ENCODE data around the gene TSTD1. TPM values are rescaled to one million over a fixed set of nuclear protein-coding genes. Genes with fewer than 3 reads are reported as not detected.
"Not testable (repeated sequence)": the region's sequence is repeated elsewhere in the genome, so short reads cannot be mapped to it uniquely, and the experiment has no call there.

Gene TSTD1
- total and polyA plus RNA-seq, 4 experiments from 2014 or later: 92.0 to 411 (median 179) TPM

DNA sequence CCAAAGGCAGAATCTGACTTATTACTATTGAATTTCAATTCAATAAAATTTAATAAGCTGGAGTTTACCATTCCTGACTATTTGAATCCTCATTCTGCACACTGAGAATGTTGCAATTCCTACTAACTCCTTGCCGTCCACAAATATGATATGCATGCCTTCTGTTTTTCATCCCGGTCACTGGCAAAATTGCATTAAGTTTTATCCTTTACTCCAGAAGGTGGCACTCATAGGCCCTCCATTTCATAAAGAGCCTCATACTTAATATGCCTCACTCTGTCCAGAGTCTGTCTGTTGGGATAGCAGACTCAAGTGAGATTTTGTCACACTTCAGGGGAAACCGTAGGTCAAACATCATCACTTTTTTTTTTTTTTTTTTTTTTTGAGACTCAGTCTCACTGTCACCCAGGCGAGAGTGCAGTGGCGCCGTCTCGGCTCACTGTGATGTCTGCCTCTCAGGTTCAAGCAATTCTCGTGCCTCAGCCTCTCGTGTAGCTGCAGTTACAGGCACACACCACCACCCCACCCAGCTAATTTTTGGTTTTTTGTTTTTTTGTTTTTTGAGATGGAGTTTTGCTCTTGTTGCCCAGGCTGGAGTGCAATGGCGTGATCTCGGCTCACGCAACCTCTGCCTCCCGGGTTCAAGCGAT is 45.1 kb downstream of the TSTD1 start:
- Histone ChIP-seq H3K4me1 (ENCODE audit: insufficient read depth, low read length) (peaks cover 16% of the 10 kb centered on the region), H3K36me3 (ENCODE audit: insufficient read depth, low read length) (peaks cover 2% of the 10 kb centered on the region), H3K27ac (ENCODE audit: low read depth, low read length) (no peak overlapping the region), H3K4me3 (ENCODE audit: low read length in 2 of 2) (no peak overlapping the region), H3K27me3 (ENCODE audit: insufficient read depth, low read length) (no peaks in the 10 kb centered on the region), H3K9me3 (ENCODE audit: control insufficient read depth in 1 of 2, low read length in 2 of 2) (no peaks in the 10 kb centered on the region)
- CTCF ChIA-PET (ENCODE audit: partially characterized antibody): interaction anchor here (0.6 to 1.3 kb wide), 5 partner anchors 10 to 857 kb away, joined by 3 to 4 read pairs (median 3); partner anchors contain the start of genes ITLN2 and USF1
- peaks cover 3 to 12% of the 10 kb centered on the region in 2 donors for H3K36me3 Mint-ChIP-seq
- no peaks in the 10 kb centered on the region for H3K27me3 Mint-ChIP-seq
- intact Hi-C loops (cut with micrococcal nuclease): loop anchor here (1.0 to 5.0 kb wide), 3 partner anchors 104 to 311 kb away; no protein-coding TSS in a partner anchor
- H3K27ac Mint-ChIP-seq: no peak overlapping the region
- no peak for DNase-seq
- H3K9me3 Mint-ChIP-seq: no peaks in the 10 kb centered on the region
- POLR2A ChIA-PET (ENCODE audit: partially characterized antibody): no interaction called here
- no peak overlapping the region for H3K4me3 Mint-ChIP-seq
- H3K4me1 Mint-ChIP-seq: peaks cover 8 to 13% (median 10%) of the 10 kb centered on the region in 4 donors

DNA sequence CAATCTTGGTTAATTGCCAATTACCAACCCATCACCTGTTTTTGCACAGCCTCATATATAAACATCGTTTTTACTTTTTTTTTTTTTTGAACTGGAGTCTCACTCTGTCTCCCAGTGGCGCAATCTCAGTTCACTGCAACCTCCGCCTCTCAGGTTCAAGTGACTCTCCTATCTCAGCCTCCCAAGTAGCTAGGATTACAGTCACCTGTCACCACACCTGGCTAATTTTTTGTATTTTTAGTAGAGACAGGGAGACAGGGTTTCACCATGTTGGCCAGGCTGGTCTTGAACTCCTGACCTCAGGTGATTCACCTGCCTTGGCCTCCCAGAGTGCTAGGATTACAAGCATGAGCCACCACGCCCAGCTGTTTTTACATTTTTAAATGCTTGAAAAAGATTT is 46.7 kb downstream of the TSTD1 start:
- not testable (repeated sequence) for H3K36me3 ChIP-seq (ENCODE audit: insufficient read depth, low read length); H3K27me3 Mint-ChIP-seq; H3K9me3 ChIP-seq (ENCODE audit: control insufficient read depth in 1 of 2, low read length in 2 of 2); H3K4me3 ChIP-seq (ENCODE audit: low read length in 2 of 2); H3K4me1 Mint-ChIP-seq; H3K27ac ChIP-seq (ENCODE audit: low read depth, low read length); H3K27me3 ChIP-seq (ENCODE audit: insufficient read depth, low read length); H3K27ac Mint-ChIP-seq; H3K4me1 ChIP-seq (ENCODE audit: insufficient read depth, low read length); H3K36me3 Mint-ChIP-seq; H3K4me3 Mint-ChIP-seq; DNase-seq; H3K9me3 Mint-ChIP-seq
- ChIA-PET CTCF (ENCODE audit: partially characterized antibody) (interaction anchor here (0.7 to 5.2 kb wide), 11 partner anchors 14 to 181 kb away, joined by 3 to 47 read pairs (median 4); partner anchors contain the start of gene F11R), POLR2A (ENCODE audit: partially characterized antibody) (interaction anchor here (0.9 to 2.1 kb wide), 2 partner anchors 21 to 54 kb away, joined by 3 to 8 read pairs; partner anchors contain the start of gene USF1)
- intact Hi-C loops (cut with micrococcal nuclease): loop anchor here (5.0 kb wide), 2 partner anchors 225 to 310 kb away; no protein-coding TSS in a partner anchor

Other genes starting within 250 kb of the TSTD1 start
- 100 to 1,000 TPM; 131 to 136 TPM for gene LY9, start 242.8 kb downstream of the TSTD1 start, total RNA-seq
- gene LY9, start 242.8 kb downstream of the TSTD1 start, polyA plus RNA-seq: 100 to 1,000 TPM; 163 to 211 TPM
- not detected for gene CD244, start 176.1 kb downstream of the TSTD1 start, total RNA-seq
- under 1 TPM; 0.93 to 0.95 TPM for gene CD244, start 176.1 kb downstream of the TSTD1 start, polyA plus RNA-seq
- not detected for gene ITLN1, start 153.8 kb downstream of the TSTD1 start, total RNA-seq
- gene ITLN1, start 153.8 kb downstream of the TSTD1 start, polyA plus RNA-seq: not detected
- not detected for gene ITLN2, start 84.2 kb downstream of the TSTD1 start, total RNA-seq
- gene ITLN2, start 84.2 kb downstream of the TSTD1 start, polyA plus RNA-seq: not detected
- 10 to 100 TPM; 19.3 to 27.1 TPM for gene F11R, start 17.8 kb downstream of the TSTD1 start, total RNA-seq
- gene F11R, start 17.8 kb downstream of the TSTD1 start, polyA plus RNA-seq: 10 to 100 TPM; 15.9 to 33.2 TPM
- 100 to 1,000 TPM; 101 to 102 TPM for gene USF1, start 7.0 kb upstream of the TSTD1 start, total RNA-seq
- 1 to 10 TPM; 1.4 to 5.9 TPM for gene USF1, start 7.0 kb upstream of the TSTD1 start, polyA plus RNA-seq
- 100 to 1,000 TPM; 222 to 226 TPM for gene ARHGAP30, start 30.9 kb upstream of the TSTD1 start, total RNA-seq
- 100 to 1,000 TPM in 1 of 2 donors, 10 to 100 TPM in 1; 63.4 to 213 TPM for gene ARHGAP30, start 30.9 kb upstream of the TSTD1 start, polyA plus RNA-seq
- not detected for gene NECTIN4, start 50.6 kb upstream of the TSTD1 start, total RNA-seq
- not detected for gene NECTIN4, start 50.6 kb upstream of the TSTD1 start, polyA plus RNA-seq
- under 1 TPM; 0.52 to 0.53 TPM for gene KLHDC9, start 59.4 kb upstream of the TSTD1 start, total RNA-seq
- gene KLHDC9, start 59.4 kb upstream of the TSTD1 start, polyA plus RNA-seq: 1 to 10 TPM in 1 of 2 donors, under 1 TPM in 1; 0.68 to 2.4 TPM
- gene PFDN2, start 79.1 kb upstream of the TSTD1 start, total RNA-seq: 10 to 100 TPM; 40.8 to 41.0 TPM
- gene PFDN2, start 79.1 kb upstream of the TSTD1 start, polyA plus RNA-seq: 10 to 100 TPM; 70.9 to 89.1 TPM
- gene NIT1, start 79.1 kb upstream of the TSTD1 start, total RNA-seq: 10 to 100 TPM; 49.0 to 50.5 TPM
- gene NIT1, start 79.1 kb upstream of the TSTD1 start, polyA plus RNA-seq: 10 to 100 TPM; 17.5 to 21.4 TPM
- 10 to 100 TPM; 39.1 to 41.4 TPM for gene DEDD, start 93.7 kb upstream of the TSTD1 start, total RNA-seq
- 10 to 100 TPM; 40.7 to 42.0 TPM for gene DEDD, start 93.7 kb upstream of the TSTD1 start, polyA plus RNA-seq
- 10 to 100 TPM; 87.2 to 87.4 TPM for gene UFC1, start 115.0 kb upstream of the TSTD1 start, total RNA-seq
- 100 to 1,000 TPM; 146 to 176 TPM for gene UFC1, start 115.0 kb upstream of the TSTD1 start, polyA plus RNA-seq
- gene USP21, start 120.5 kb upstream of the TSTD1 start, total RNA-seq: 10 to 100 TPM; 62.0 to 63.6 TPM
- 10 to 100 TPM; 15.5 to 30.6 TPM for gene USP21, start 120.5 kb upstream of the TSTD1 start, polyA plus RNA-seq
- 10 to 100 TPM; 59.4 to 69.8 TPM for gene PPOX, start 127.5 kb upstream of the TSTD1 start, total RNA-seq
- 10 to 100 TPM; 16.3 to 25.7 TPM for gene PPOX, start 127.5 kb upstream of the TSTD1 start, polyA plus RNA-seq
- gene B4GALT3, start 138.5 kb upstream of the TSTD1 start, total RNA-seq: 10 to 100 TPM; 64.6 to 71.5 TPM
- gene B4GALT3, start 138.5 kb upstream of the TSTD1 start, polyA plus RNA-seq: 10 to 100 TPM; 55.9 to 60.5 TPM
- 1 to 10 TPM; 1.4 to 2.4 TPM for gene ADAMTS4, start 160.1 kb upstream of the TSTD1 start, total RNA-seq
- under 1 TPM in 1 of 2 donors, not detected in 1; 0.07 TPM for gene ADAMTS4, start 160.1 kb upstream of the TSTD1 start, polyA plus RNA-seq
- 100 to 1,000 TPM in 1 of 2 experiments, 10 to 100 TPM in 1; 89.9 to 100 TPM for gene NDUFS2, start 163.4 kb upstream of the TSTD1 start, total RNA-seq
- 100 to 1,000 TPM in 1 of 2 donors, 10 to 100 TPM in 1; 90.1 to 112 TPM for gene NDUFS2, start 163.4 kb upstream of the TSTD1 start, polyA plus RNA-seq
- 10 to 100 TPM in 1 of 2 experiments, 1 to 10 TPM in 1; 9.9 to 10.5 TPM for gene FCER1G, start 176.3 kb upstream of the TSTD1 start, total RNA-seq
- 1 to 10 TPM; 2.1 to 2.8 TPM for gene FCER1G, start 176.3 kb upstream of the TSTD1 start, polyA plus RNA-seq
- gene APOA2, start 184.7 kb upstream of the TSTD1 start, total RNA-seq: not detected
- not detected for gene APOA2, start 184.7 kb upstream of the TSTD1 start, polyA plus RNA-seq
- gene TOMM40L, start 187.1 kb upstream of the TSTD1 start, total RNA-seq: 1 to 10 TPM; 8.2 to 8.8 TPM
- 1 to 10 TPM; 2.9 to 6.9 TPM for gene TOMM40L, start 187.1 kb upstream of the TSTD1 start, polyA plus RNA-seq
- not detected for gene NR1I3, start 199.2 kb upstream of the TSTD1 start, total RNA-seq
- gene NR1I3, start 199.2 kb upstream of the TSTD1 start, polyA plus RNA-seq: under 1 TPM in 1 of 2 donors, not detected in 1; 0.13 TPM
- not detected for gene PCP4L1, start 219.8 kb upstream of the TSTD1 start, total RNA-seq
- gene PCP4L1, start 219.8 kb upstream of the TSTD1 start, polyA plus RNA-seq: not detected

Measured in CD4-positive, alpha-beta memory T cell (primary cell).